MCF 10A (cell line): ENCODE measurements around the gene SLC35D3. TPM values are rescaled to one million over a fixed set of nuclear protein-coding genes. Genes with fewer than 3 reads are reported as not detected.
"Not testable (repeated sequence)": the region's sequence is repeated elsewhere in the genome, so short reads cannot be mapped to it uniquely, and the experiment has no call there.

Source experiments
- BruUV-seq: library from RNA; stranded (reverse); fragments of 400-500 nt; replicated peaks from 2 replicates; lab custom pipeline; 2021; lab: Mats Ljungman, UMichigan
- CTCF ChIA-PET: fragments of 300-600 bp; sonication (Branson Sonifier 250); formaldehyde crosslinking; extraction: SDS; loops from one replicate; lab custom pipeline; 2021; ENCODE audit warnings: antibody characterized with exemption, inconsistent platforms; lab: Yijun Ruan, JAX
- POLR2A ChIA-PET: fragments of 300-600, 350-650 bp; sonication (Branson Sonifier 250); formaldehyde crosslinking; extraction: SDS; loops from one replicate; lab custom pipeline; 2020; ENCODE audit warnings: antibody characterized with exemption, inconsistent platforms; lab: Yijun Ruan, JAX
- DNase-seq: peaks from one replicate; pipeline ENCODE4 v3.0.0-alpha.2; 2018; ENCODE audit not compliant: unreplicated experiment
- H3K27ac Mint-ChIP-seq: one replicate; pipeline ENCODE4 v1.8.0; 2022; ENCODE audit warnings: mild to moderate bottlenecking, low read depth, mixed read lengths; ENCODE audit not compliant: unreplicated experiment
- H3K27me3 Mint-ChIP-seq: one replicate; pipeline ENCODE4 v1.8.0; 2022; ENCODE audit warnings: mixed read lengths; ENCODE audit not compliant: insufficient read depth, unreplicated experiment
- H3K36me3 Mint-ChIP-seq: one replicate; pipeline ENCODE4 v1.8.0; 2022; ENCODE audit warnings: mild to moderate bottlenecking, moderate library complexity, mixed read lengths; ENCODE audit not compliant: insufficient read depth, unreplicated experiment
- H3K4me1 Mint-ChIP-seq: one replicate; pipeline ENCODE4 v1.8.0; 2022; ENCODE audit warnings: mixed read lengths; ENCODE audit not compliant: insufficient read depth, unreplicated experiment
- H3K4me3 Mint-ChIP-seq: one replicate; pipeline ENCODE4 v1.8.0; 2022; ENCODE audit warnings: mild to moderate bottlenecking, moderate library complexity, mixed read lengths; ENCODE audit not compliant: unreplicated experiment
- H3K9me3 Mint-ChIP-seq: one replicate; pipeline ENCODE4 v1.8.0; 2022; ENCODE audit warnings: mixed read lengths; ENCODE audit not compliant: unreplicated experiment
- CTCF ChIP-seq: fragments of 200-600 bp; IDR thresholded peaks from one replicate; pipeline ENCODE4 v1.8.0; 2022; ENCODE audit warnings: antibody characterized with exemption, mild to moderate bottlenecking; ENCODE audit not compliant: unreplicated experiment
- intact Hi-C: fragments of 100-400 bp; cut with micrococcal nuclease; formaldehyde crosslinking; loops from 2 replicates; pipeline ENCODE4 v1.14.1; 2022
- total RNA-seq: library from RNA; stranded (reverse); gene quantifications from 2 replicates; pipeline ENCODE4 v1.2.3, GENCODE V29; 2022

Gene SLC35D3
- total RNA-seq, 1 experiment from 2014 or later, result not detected

- no peak overlapping the region for H3K4me3 Mint-ChIP-seq
- H3K9me3 Mint-ChIP-seq, result no peaks in the 10 kb centered on the region
- no peak overlapping the region for H3K27ac Mint-ChIP-seq
- no peaks in the 10 kb centered on the region for H3K36me3 Mint-ChIP-seq
- POLR2A ChIA-PET, result no interaction called here
- intact Hi-C loops, result no loop called here
- H3K4me1 Mint-ChIP-seq, result no peaks in the 10 kb centered on the region
- H3K27me3 Mint-ChIP-seq, result no peaks in the 10 kb centered on the region
- CTCF ChIA-PET, result interaction anchor here (0.7 kb wide), 1 partner anchor 25 kb away, joined by 4 read pairs; no protein-coding TSS in a partner anchor
- no peak for DNase-seq
- no peak for TF ChIP-seq CTCF
- BruUV-seq, result no TSS peak
These were observed 37.4 kb downstream of the SLC35D3 start for GRCh38 chr6:136959471-136959891.

GRCh38 chr6:136959935-136960334 lies 37.8 kb downstream of the SLC35D3 start:
- DNase-seq, H3K4me1 Mint-ChIP-seq, H3K4me3 Mint-ChIP-seq, CTCF ChIA-PET, BruUV-seq, H3K36me3 Mint-ChIP-seq, intact Hi-C loops, H3K27ac Mint-ChIP-seq, H3K9me3 Mint-ChIP-seq, H3K27me3 Mint-ChIP-seq: not testable (repeated sequence)
- POLR2A ChIA-PET, result interaction anchor here (1.2 kb wide), 1 partner anchor 97 kb away, joined by 4 read pairs; no protein-coding TSS in a partner anchor

- POLR2A ChIA-PET, result interaction anchor here (0.6 to 1.2 kb wide), 3 partner anchors 24 to 129 kb away, joined by 3 to 4 read pairs (median 3); no protein-coding TSS in a partner anchor
- BruUV-seq, result no TSS peak
- H3K27ac Mint-ChIP-seq, result no peak overlapping the region
- H3K27me3 Mint-ChIP-seq, result no peaks in the 10 kb centered on the region
- no peaks in the 10 kb centered on the region for H3K36me3 Mint-ChIP-seq
- no peaks in the 10 kb centered on the region for H3K9me3 Mint-ChIP-seq
- intact Hi-C loops, result no loop called here
- no peak for TF ChIP-seq CTCF
- no peak overlapping the region for H3K4me3 Mint-ChIP-seq
- no peak for DNase-seq
- CTCF ChIA-PET, result interaction anchor here (0.5 kb wide), 1 partner anchor 122 kb away, joined by 3 read pairs; no protein-coding TSS in a partner anchor
- no peaks in the 10 kb centered on the region for H3K4me1 Mint-ChIP-seq
These were observed 38.7 kb downstream of the SLC35D3 start for GRCh38 chr6:136960781-136961180.

- no peaks in the 10 kb centered on the region for H3K36me3 Mint-ChIP-seq
- H3K9me3 Mint-ChIP-seq, result no peaks in the 10 kb centered on the region
- no peak for TF ChIP-seq CTCF
- H3K27me3 Mint-ChIP-seq, result no peaks in the 10 kb centered on the region
- no peaks in the 10 kb centered on the region for H3K4me1 Mint-ChIP-seq
- H3K27ac Mint-ChIP-seq, result no peak overlapping the region
- DNase-seq, result no peak
- H3K4me3 Mint-ChIP-seq, result no peak overlapping the region
- ChIA-PET POLR2A (interaction anchor here (0.6 kb wide), 1 partner anchor 100 kb away, joined by 3 read pairs; no protein-coding TSS in a partner anchor), CTCF (no interaction called here)
- intact Hi-C loops, result no loop called here
- BruUV-seq, result no TSS peak
These were observed 39.7 kb downstream of the SLC35D3 start for GRCh38 chr6:136961848-136962247.
